ENCODE results near the gene TENT4B.
"Not testable (repeated sequence)": the region's sequence is repeated elsewhere in the genome, so short reads cannot be mapped to it uniquely, and the experiment has no call there.

Gene TENT4B

GRCh38 chr16:50152807-50153595 is at the start of gene TENT4B:
TENT4B (plus strand) TSS chr16:50153306; CDS start chr16:50153622, 316 bp downstream.
- DNase-seq = peak; percentile 96

- no peak for DNase-seq
Measured at GRCh38 chr16:50103764-50104163, 49.3 kb upstream of the TENT4B start.

GRCh38 chr16:50114357-50115129 is 38.6 kb upstream of the TENT4B start:
- no peak for DNase-seq

- no peak for DNase-seq
Measured at GRCh38 chr16:50120711-50121110, 32.4 kb upstream of the TENT4B start.

GRCh38 chr16:50121278-50121677 is 31.8 kb upstream of the TENT4B start:
- no peak for DNase-seq

- no peak for DNase-seq
Measured at GRCh38 chr16:50121721-50122445, 31.2 kb upstream of the TENT4B start.

- no peak for DNase-seq
Measured at GRCh38 chr16:50123417-50123816, 29.7 kb upstream of the TENT4B start.

- DNase-seq = no peak
Measured at GRCh38 chr16:50124769-50125168, 28.3 kb upstream of the TENT4B start.

GRCh38 chr16:50126183-50126582 is 26.9 kb upstream of the TENT4B start:
- DNase-seq = no peak

- not testable (repeated sequence) for DNase-seq
Measured at GRCh38 chr16:50132571-50132970, 20.5 kb upstream of the TENT4B start.

GRCh38 chr16:50133214-50133613 is 19.9 kb upstream of the TENT4B start:
- DNase-seq = no peak

GRCh38 chr16:50136399-50136798 is 16.7 kb upstream of the TENT4B start:
- DNase-seq = no peak

- no peak for DNase-seq
Measured at GRCh38 chr16:50137268-50137667, 15.8 kb upstream of the TENT4B start.

- no peak for DNase-seq
Measured at GRCh38 chr16:50139580-50139979, 13.5 kb upstream of the TENT4B start.

GRCh38 chr16:50144211-50144610 is 8.9 kb upstream of the TENT4B start:
- DNase-seq = no peak

- DNase-seq = no peak
Measured at GRCh38 chr16:50146479-50147435, 6.3 kb upstream of the TENT4B start.

- no peak for DNase-seq
Measured at GRCh38 chr16:50151322-50151721, 1.8 kb upstream of the TENT4B start.

- DNase-seq = no peak
Measured at GRCh38 chr16:50151756-50152155, 1.4 kb upstream of the TENT4B start.

GRCh38 chr16:50152351-50152806 is 727 bp upstream of the TENT4B start:
- no peak for DNase-seq

- DNase-seq = no peak
Measured at GRCh38 chr16:50153596-50154419, 702 bp downstream of the TENT4B start.

GRCh38 chr16:50154420-50154950 is 1.4 kb downstream of the TENT4B start:
- no peak for DNase-seq

All from GOT3 (cell line).